HepG2 (cell line): ENCODE data around the gene NTSR2. TPM values are rescaled to one million over a fixed set of nuclear protein-coding genes. Genes with fewer than 3 reads are reported as not detected.

ENCODE experiments used
- AHDC1 ChIP-seq: sonication (generic); formaldehyde crosslinking; IDR thresholded peaks from 2 replicates; pipeline ENCODE4 v1.5.1; 2020; ENCODE audit warnings: mild to moderate bottlenecking, missing genetic modification reagents, borderline replicate concordance
- CREB1 ChIP-seq, 2 experiments: fragments of 450-650 bp in 1 of 2; IDR thresholded peaks; 2 replicates each; pipeline ENCODE4 v1.6.1; 2016 to 2017; ENCODE audit warnings: control low read depth in 1 of 2, mild to moderate bottlenecking in 1 of 2, missing compliant biosample characterization in 1 of 2, missing genetic modification characterization in 1 of 2
- HNRNPLL ChIP-seq: fragments of 200-400 bp; formaldehyde crosslinking; IDR thresholded peaks from 2 replicates; pipeline ENCODE4 v1.6.1; 2017; ENCODE audit warnings: mild to moderate bottlenecking, low read depth, low read length; ENCODE audit not compliant: poor library complexity, severe bottlenecking
- IKZF1 ChIP-seq: fragments of 450-650 bp; IDR thresholded peaks from 2 replicates; pipeline ENCODE4 v1.7.1; 2016
- MAF1 ChIP-seq: sonication (generic); formaldehyde crosslinking; IDR thresholded peaks from 2 replicates; pipeline ENCODE4 v1.5.0; 2020; ENCODE audit warnings: missing genetic modification reagents, borderline replicate concordance
- MXD1 ChIP-seq: sonication (generic); formaldehyde crosslinking; IDR thresholded peaks from 2 replicates; pipeline ENCODE4 v1.4.0; 2020; ENCODE audit warnings: mild to moderate bottlenecking, missing genetic modification reagents
- RFX3 ChIP-seq: IDR thresholded peaks from 2 replicates; pipeline ENCODE4 v1.6.1; 2016; ENCODE audit warnings: missing biosample characterization, missing genetic modification reagents
- SMAD3 ChIP-seq: sonication (generic); formaldehyde crosslinking; IDR thresholded peaks from 2 replicates; pipeline ENCODE4 v1.4.0; 2020; ENCODE audit warnings: missing genetic modification reagents
- SP4 ChIP-seq: sonication (generic); formaldehyde crosslinking; IDR thresholded peaks from 2 replicates; pipeline ENCODE4 v1.8.1; 2023; ENCODE audit warnings: mild to moderate bottlenecking, missing genetic modification reagents
- TCF12 ChIP-seq, 2 experiments: fragments of 450-650 bp in 1 of 2; sonication (generic) in 1 of 2; formaldehyde crosslinking in 1 of 2; IDR thresholded peaks; 2 replicates each; pipeline versions ENCODE4 v1.6.1 to v1.8.0; 2017 to 2022; ENCODE audit warnings: antibody characterized with exemption in 1 of 2, mild to moderate bottlenecking in 1 of 2, missing genetic modification reagents in 1 of 2, moderate library complexity in 1 of 2
- XRCC5 ChIP-seq: fragments of 200-400 bp; formaldehyde crosslinking; optimal IDR thresholded peaks from 2 replicates; pipeline ENCODE3; 2017; ENCODE audit warnings: mild to moderate bottlenecking, low read length
- ZBTB38 ChIP-seq: sonication (generic); formaldehyde crosslinking; IDR thresholded peaks from 2 replicates; pipeline ENCODE4 v1.5.1; 2020; ENCODE audit warnings: mild to moderate bottlenecking, missing genetic modification reagents
- ZFX ChIP-seq: sonication (generic); formaldehyde crosslinking; IDR thresholded peaks from 2 replicates; pipeline ENCODE4 v1.4.0; 2020; ENCODE audit warnings: mild to moderate bottlenecking, low read depth, missing genetic modification reagents, moderate library complexity
- ZNF557 ChIP-seq: sonication (generic); formaldehyde crosslinking; IDR thresholded peaks from 2 replicates; pipeline ENCODE4 v1.4.0; 2020; ENCODE audit warnings: missing genetic modification reagents
- ZNF576 ChIP-seq: sonication (generic); formaldehyde crosslinking; IDR thresholded peaks from 2 replicates; pipeline ENCODE4 v1.4.0; 2020; ENCODE audit warnings: mild to moderate bottlenecking, missing genetic modification reagents
- ZNF589 ChIP-seq: sonication (generic); formaldehyde crosslinking; conservative IDR thresholded peaks from 2 replicates; pipeline ENCODE4 v1.8.0; 2022; ENCODE audit warnings: mild to moderate bottlenecking, moderate library complexity, missing genetic modification reagents
- ZNF605 ChIP-seq: sonication (generic); formaldehyde crosslinking; IDR thresholded peaks from 2 replicates; pipeline ENCODE4 v1.8.0; 2022; ENCODE audit warnings: mild to moderate bottlenecking, missing genetic modification reagents
- ZNF879 ChIP-seq: sonication (generic); formaldehyde crosslinking; IDR thresholded peaks from 2 replicates; pipeline ENCODE4 v1.8.1; 2023; ENCODE audit warnings: missing genetic modification reagents
- polyA plus RNA-seq, 8 experiments: library from polyadenylated mRNA; depleted of rRNA in 3 of 8; stranded (reverse) in 7 of 8; unstranded in 1 of 8; fragments of >200 nt; fragmentation: Illumina TruSeq in 4 of 8; extraction: Trizol in 4 of 8; gene quantifications; 2 replicates each; pipeline versions ENCODE4 v1.2.1 to v1.2.3, GENCODE V29; 2011 to 2016; ENCODE audit warnings: low read depth in 4 of 8, missing spikeins in 1 of 8, mixed read lengths in 1 of 8; ENCODE audit not compliant: insufficient read depth in 1 of 8
- total RNA-seq, 5 experiments: library from RNA; depleted of rRNA; stranded (reverse); fragments of >200 nt; fragmentation: Illumina TruSeq; extraction: Trizol; gene quantifications; 2 replicates each; pipeline ENCODE4 v1.2.3, GENCODE V29; 2016; ENCODE audit warnings: low read depth in 1 of 5
- TF ChIP-seq, protein P1 (sequence below): sonication (generic); formaldehyde crosslinking; IDR thresholded peaks from 2 replicates; pipeline ENCODE4 v1.4.0; 2020; ENCODE audit warnings: missing genetic modification reagents

Gene NTSR2
- total and polyA plus RNA-seq, 2 of the 13 experiments (the other 11 are each of a cell fraction or from before 2014, with no cell fraction given), result not detected

DNA sequence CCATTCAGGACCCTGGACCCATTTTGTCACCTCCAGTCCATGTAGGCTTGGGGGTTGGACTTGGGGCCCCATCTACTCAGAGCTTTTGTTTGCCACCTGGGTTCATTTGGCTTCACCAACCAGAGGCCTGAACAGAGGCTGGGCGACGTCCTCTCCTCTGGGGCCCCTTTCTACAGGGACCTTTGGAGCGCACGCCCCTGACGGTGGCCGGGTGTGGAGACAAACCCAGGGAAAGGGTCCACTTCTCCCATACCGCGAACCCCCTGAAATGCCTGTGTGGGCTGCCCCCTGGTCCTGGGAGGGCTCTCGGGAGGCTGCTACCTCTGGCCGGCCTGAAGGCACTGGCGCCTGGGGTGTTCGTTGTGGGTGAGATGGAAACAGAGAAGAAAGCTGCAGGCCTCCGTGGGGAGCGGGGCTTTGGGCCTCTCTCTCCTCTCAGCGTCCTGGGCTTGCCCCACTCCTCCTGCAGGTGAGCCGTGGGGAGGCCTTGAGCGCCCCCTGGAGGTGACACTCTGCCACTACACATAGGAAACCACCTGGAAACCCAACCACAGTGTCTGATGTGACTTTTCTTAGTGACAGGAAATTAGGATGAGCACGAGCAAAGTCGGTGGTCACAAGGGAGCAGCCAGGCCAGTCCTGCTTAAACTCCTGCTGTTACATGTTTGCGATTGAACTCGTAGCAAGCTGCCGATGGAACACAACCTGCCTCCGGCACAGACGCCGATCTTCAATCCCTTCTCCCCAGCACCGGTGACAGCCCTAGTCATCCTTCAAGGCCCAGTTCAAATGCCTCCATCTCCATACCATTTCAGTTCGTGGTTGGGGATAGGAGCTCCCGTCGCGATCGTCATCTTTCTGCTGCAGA, 12.0 kb upstream of the NTSR2 start (continued):
- peak; percentile 25; the same call in 1 of the 2 replicates for TF ChIP-seq AHDC1 (CRISPR knock-in tag)
- TF ChIP-seq ZFX (CRISPR knock-in tag), result peak; percentile 49; the same call in 1 of the 2 replicates
- no peak for TF ChIP-seq IKZF1
- no peak for TF ChIP-seq ZNF557 (CRISPR knock-in tag)
- TF ChIP-seq TCF12 (IDR thresholded peaks at IDR 0.05), result no peak
- 0 out of 2 replicates have a peak, but pooled peaks have one; percentile 48 for TF ChIP-seq TCF12 (CRISPR knock-in tag; IDR thresholded peaks at IDR 0.05)
- TF ChIP-seq ZNF605 (CRISPR knock-in tag), result peak; percentile 83
- no peak for TF ChIP-seq CREB1 (IDR thresholded peaks at IDR 0.05)
- TF ChIP-seq CREB1 (CRISPR knock-in tag; IDR thresholded peaks at IDR 0.05), result no peak
- TF ChIP-seq ZBTB38 (CRISPR knock-in tag), result peak; percentile 64; the same call in 1 of the 2 replicates
- TF ChIP-seq ZNF879 (CRISPR knock-in tag), result 0 out of 2 replicates have a peak, but pooled peaks have one; percentile 36
- TF ChIP-seq, protein P1, sequence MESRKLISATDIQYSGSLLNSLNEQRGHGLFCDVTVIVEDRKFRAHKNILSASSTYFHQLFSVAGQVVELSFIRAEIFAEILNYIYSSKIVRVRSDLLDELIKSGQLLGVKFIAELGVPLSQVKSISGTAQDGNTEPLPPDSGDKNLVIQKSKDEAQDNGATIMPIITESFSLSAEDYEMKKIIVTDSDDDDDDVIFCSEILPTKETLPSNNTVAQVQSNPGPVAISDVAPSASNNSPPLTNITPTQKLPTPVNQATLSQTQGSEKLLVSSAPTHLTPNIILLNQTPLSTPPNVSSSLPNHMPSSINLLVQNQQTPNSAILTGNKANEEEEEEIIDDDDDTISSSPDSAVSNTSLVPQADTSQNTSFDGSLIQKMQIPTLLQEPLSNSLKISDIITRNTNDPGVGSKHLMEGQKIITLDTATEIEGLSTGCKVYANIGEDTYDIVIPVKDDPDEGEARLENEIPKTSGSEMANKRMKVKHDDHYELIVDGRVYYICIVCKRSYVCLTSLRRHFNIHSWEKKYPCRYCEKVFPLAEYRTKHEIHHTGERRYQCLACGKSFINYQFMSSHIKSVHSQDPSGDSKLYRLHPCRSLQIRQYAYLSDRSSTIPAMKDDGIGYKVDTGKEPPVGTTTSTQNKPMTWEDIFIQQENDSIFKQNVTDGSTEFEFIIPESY (CRISPR knock-in tag), result peak; percentile 52; the same call in 1 of the 2 replicates
- TF ChIP-seq SMAD3 (CRISPR knock-in tag), result 0 out of 2 replicates have a peak, but pooled peaks have one; percentile 23
- TF ChIP-seq XRCC5, result peak; percentile 92
- 0 out of 2 replicates have a peak, but pooled peaks have one; percentile 63 for TF ChIP-seq ZNF576 (CRISPR knock-in tag)
- TF ChIP-seq ZNF589, result no peak
- TF ChIP-seq SP4 (CRISPR knock-in tag), result 0 out of 2 replicates have a peak, but pooled peaks have one; percentile 17
- TF ChIP-seq MXD1 (CRISPR knock-in tag), result no peak; the same call in 1 of the 2 replicates
- TF ChIP-seq RFX3 (CRISPR knock-in tag), result no peak
- TF ChIP-seq HNRNPLL, result peak; percentile 40
- no peak for TF ChIP-seq MAF1
